Measurements from ENCODE around the gene MYH11.

The MYH11 gene

GRCh38 chr16:15701367-15701766, 155.5 kb downstream of the MYH11 start:
- no peak for TF ChIP-seq FOXM1 (IDR thresholded peaks at IDR 0.05; ENCODE audit: borderline replicate concordance, low read depth)
- TF ChIP-seq CREB1 (IDR thresholded peaks at IDR 0.05; ENCODE audit: low read depth), result no peak
- TF ChIP-seq REST (IDR thresholded peaks at IDR 0.05; ENCODE audit: low read depth), result no peak
- TF ChIP-seq MAX (IDR thresholded peaks at IDR 0.05), result no peak
- no peak for TF ChIP-seq RAD21 (IDR thresholded peaks at IDR 0.05; ENCODE audit: low read depth)
- TF ChIP-seq CEBPB (IDR thresholded peaks at IDR 0.05), result no peak
- TF ChIP-seq EP300 (IDR thresholded peaks at IDR 0.05; ENCODE audit: borderline replicate concordance), result no peak
- no peak for TF ChIP-seq TCF12 (IDR thresholded peaks at IDR 0.05; ENCODE audit: low read depth)
- TF ChIP-seq EGR1 (IDR thresholded peaks at IDR 0.05), result no peak
- TF ChIP-seq NFIC (IDR thresholded peaks at IDR 0.05), result no peak
- no peak for TF ChIP-seq TEAD4 (IDR thresholded peaks at IDR 0.05)

- no peak for TF ChIP-seq USF1 (IDR thresholded peaks at IDR 0.05)
- TF ChIP-seq NFIC (IDR thresholded peaks at IDR 0.05), result no peak
- no peak for TF ChIP-seq EGR1 (IDR thresholded peaks at IDR 0.05)
- no peak for TF ChIP-seq CREB1 (IDR thresholded peaks at IDR 0.05; ENCODE audit: low read depth)
- TF ChIP-seq EP300 (IDR thresholded peaks at IDR 0.05; ENCODE audit: borderline replicate concordance), result no peak
These were observed 157.0 kb downstream of the MYH11 start for GRCh38 chr16:15699819-15700218.

GRCh38 chr16:15694499-15694898, 162.3 kb downstream of the MYH11 start:
- TF ChIP-seq MAX (IDR thresholded peaks at IDR 0.05) (no peak), NFIC (IDR thresholded peaks at IDR 0.05) (no peak), TAF1 (IDR thresholded peaks at IDR 0.05; ENCODE audit: low read depth) (no peak), USF1 (IDR thresholded peaks at IDR 0.05) (no peak), CREB1 (IDR thresholded peaks at IDR 0.05; ENCODE audit: low read depth) (no peak), REST (IDR thresholded peaks at IDR 0.05; ENCODE audit: low read depth) (no peak), ZBTB7A (IDR thresholded peaks at IDR 0.05; ENCODE audit: low read depth) (no peak), FOXM1 (IDR thresholded peaks at IDR 0.05; ENCODE audit: borderline replicate concordance, low read depth) (no peak), YY1 (IDR thresholded peaks at IDR 0.05; ENCODE audit: low read depth) (no peak), CEBPB (IDR thresholded peaks at IDR 0.05) (no peak), EGR1 (IDR thresholded peaks at IDR 0.05) (no peak), RAD21 (IDR thresholded peaks at IDR 0.05; ENCODE audit: low read depth) (no peak), TCF12 (IDR thresholded peaks at IDR 0.05; ENCODE audit: low read depth) (no peak), EP300 (IDR thresholded peaks at IDR 0.05; ENCODE audit: borderline replicate concordance) (no peak), TEAD4 (IDR thresholded peaks at IDR 0.05) (no peak)

- TF ChIP-seq FOXM1 (IDR thresholded peaks at IDR 0.05; ENCODE audit: borderline replicate concordance, low read depth), result no peak
These were observed 165.8 kb downstream of the MYH11 start for GRCh38 chr16:15691046-15691445.

- TF ChIP-seq MAX (IDR thresholded peaks at IDR 0.05) (no peak), CEBPB (IDR thresholded peaks at IDR 0.05) (no peak), TCF12 (IDR thresholded peaks at IDR 0.05; ENCODE audit: low read depth) (no peak), EGR1 (IDR thresholded peaks at IDR 0.05) (no peak)
These were observed 166.5 kb downstream of the MYH11 start for GRCh38 chr16:15690296-15690695.

GRCh38 chr16:15689290-15689689, 167.5 kb downstream of the MYH11 start:
- TF ChIP-seq YY1 (IDR thresholded peaks at IDR 0.05; ENCODE audit: low read depth) (no peak), NFIC (IDR thresholded peaks at IDR 0.05) (no peak), FOXM1 (IDR thresholded peaks at IDR 0.05; ENCODE audit: borderline replicate concordance, low read depth) (no peak), REST (IDR thresholded peaks at IDR 0.05; ENCODE audit: low read depth) (no peak)

Measured in Ishikawa (cell line).